Lower leg skin (tissue), 4 donors: Measurements from ENCODE around the gene NCKAP5. TPM values are rescaled to one million over a fixed set of nuclear protein-coding genes. Genes with fewer than 3 reads are reported as not detected.

ENCODE experiments used
- DNase-seq, 2 donors: peaks; one replicate each; pipeline ENCODE4 v3.0.0-alpha.2; 2019; ENCODE audit warnings: low spot score in 2 of 2
- H3K4me3 ChIP-seq: fragments of 200-600 bp; sonication (generic); 2 replicates; pipeline ENCODE4 v1.5.1; 2017; ENCODE audit warnings: mild to moderate bottlenecking, low read depth; ENCODE audit not compliant: poor library complexity, severe bottlenecking
- POLR2A ChIP-seq, 2 donors: fragments of 450-650 bp; IDR thresholded peaks; one replicate each; pipeline ENCODE4 v1.6.1; 2016 to 2017; ENCODE audit warnings: antibody characterized with exemption in 2 of 2, mild to moderate bottlenecking in 1 of 2, moderate library complexity in 1 of 2
- WGBS, 2 donors: methylation state at CpG; one replicate each; pipeline ENCODE4 v1.1.5; 2018; 5-methylcytosine and 5-hydroxymethylcytosine counted together
- intact Hi-C: fragments of 100-400 bp; cut with DNase I; formaldehyde crosslinking; loops from one replicate; pipeline ENCODE4 v1.15.0; 2023; ENCODE audit warnings: low total_unique reads
- total RNA-seq, 4 donors: library from RNA; depleted of rRNA; stranded (reverse); fragments of >200 nt; gene quantifications; one replicate each; pipeline ENCODE4 v1.1.0, GENCODE V29; 2016
- TF ChIP-seq, protein P1 (sequence below), 3 donors: fragments of 450-650 bp; IDR thresholded peaks; one replicate each; pipeline ENCODE4 v1.5.1; 2016; ENCODE audit warnings: antibody characterized with exemption in 3 of 3, mild to moderate bottlenecking in 3 of 3, moderate library complexity in 2 of 3

Gene NCKAP5
- total RNA-seq, 4 donors from 2014 or later, result 2.0 to 5.1 (median 3.6) TPM

DNA sequence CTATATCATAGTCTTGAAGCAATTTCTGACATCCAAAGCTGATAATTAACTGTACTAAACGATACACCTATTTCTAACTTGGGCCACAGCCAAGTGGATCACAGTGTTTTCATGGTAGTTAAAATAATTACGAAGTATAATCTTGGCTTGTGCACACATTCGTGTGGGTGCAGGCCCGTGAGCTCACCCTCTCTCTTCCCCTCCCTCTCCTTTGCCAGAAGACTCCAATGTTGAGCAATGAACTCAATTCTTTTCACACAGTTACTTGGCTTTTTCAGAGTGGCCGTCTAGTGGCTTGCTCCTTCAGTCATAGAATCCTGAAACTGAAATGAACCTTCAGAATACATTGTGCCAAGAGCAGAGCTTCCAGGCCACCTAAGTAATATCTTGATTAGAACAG lies 178.7 kb downstream of the NCKAP5 start:
- TF ChIP-seq, protein P1, sequence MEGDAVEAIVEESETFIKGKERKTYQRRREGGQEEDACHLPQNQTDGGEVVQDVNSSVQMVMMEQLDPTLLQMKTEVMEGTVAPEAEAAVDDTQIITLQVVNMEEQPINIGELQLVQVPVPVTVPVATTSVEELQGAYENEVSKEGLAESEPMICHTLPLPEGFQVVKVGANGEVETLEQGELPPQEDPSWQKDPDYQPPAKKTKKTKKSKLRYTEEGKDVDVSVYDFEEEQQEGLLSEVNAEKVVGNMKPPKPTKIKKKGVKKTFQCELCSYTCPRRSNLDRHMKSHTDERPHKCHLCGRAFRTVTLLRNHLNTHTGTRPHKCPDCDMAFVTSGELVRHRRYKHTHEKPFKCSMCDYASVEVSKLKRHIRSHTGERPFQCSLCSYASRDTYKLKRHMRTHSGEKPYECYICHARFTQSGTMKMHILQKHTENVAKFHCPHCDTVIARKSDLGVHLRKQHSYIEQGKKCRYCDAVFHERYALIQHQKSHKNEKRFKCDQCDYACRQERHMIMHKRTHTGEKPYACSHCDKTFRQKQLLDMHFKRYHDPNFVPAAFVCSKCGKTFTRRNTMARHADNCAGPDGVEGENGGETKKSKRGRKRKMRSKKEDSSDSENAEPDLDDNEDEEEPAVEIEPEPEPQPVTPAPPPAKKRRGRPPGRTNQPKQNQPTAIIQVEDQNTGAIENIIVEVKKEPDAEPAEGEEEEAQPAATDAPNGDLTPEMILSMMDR (IDR thresholded peaks at IDR 0.05), result no peak
- TF ChIP-seq POLR2A (IDR thresholded peaks at IDR 0.05), result no peak
- intact Hi-C loops, result no loop called here
- no peak overlapping the region for H3K4me3 ChIP-seq
- 45 to 57% methylated on average over 5 of the region's 5 CpGs for WGBS, 2 donors
- DNase-seq, result peak in 1 of 2 donors; percentile 49

DNA sequence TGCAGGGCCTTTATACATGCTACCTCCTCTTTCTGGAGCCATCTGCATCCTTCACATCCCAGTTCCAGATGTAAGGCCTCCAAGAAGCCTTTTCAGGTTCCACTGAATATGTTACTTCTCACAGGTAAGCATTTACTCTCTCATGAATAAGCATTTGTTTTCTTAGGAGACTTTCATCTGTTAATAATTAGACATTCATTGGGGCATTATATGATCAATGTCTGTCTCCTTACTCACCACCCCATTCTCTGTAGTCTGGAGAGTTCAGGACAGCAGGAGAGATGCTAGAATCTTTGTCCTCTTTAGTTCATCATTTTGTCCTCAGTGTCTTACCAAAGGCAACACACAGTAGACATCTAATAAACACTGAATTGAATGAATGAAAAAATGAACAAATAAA lies 185.7 kb downstream of the NCKAP5 start:
- H3K4me3 ChIP-seq, result no peak overlapping the region
- TF ChIP-seq, protein P1 (IDR thresholded peaks at IDR 0.05), result no peak
- no peak for TF ChIP-seq POLR2A (IDR thresholded peaks at IDR 0.05)
- DNase-seq, result no peak
- intact Hi-C loops, result no loop called here

DNA sequence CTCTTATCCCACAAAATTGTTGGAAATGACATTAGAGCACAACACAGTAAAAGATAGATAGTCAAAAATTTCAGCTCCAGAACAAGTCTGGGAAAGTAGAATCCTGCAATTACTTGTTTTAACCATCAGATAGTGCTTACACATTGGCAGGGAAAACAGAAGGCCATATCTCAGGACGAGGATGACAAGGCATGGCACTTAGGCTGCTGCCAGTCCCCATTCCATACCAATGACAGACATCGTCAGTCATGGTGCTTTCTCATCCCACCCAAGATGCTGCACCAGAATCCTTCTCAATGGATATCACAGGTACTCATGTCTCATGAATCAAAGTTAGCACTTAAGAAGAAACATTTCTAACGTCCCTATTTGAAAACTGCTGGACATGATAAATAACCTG lies 187.3 kb downstream of the NCKAP5 start:
- intact Hi-C loops, result no loop called here
- 47 to 56% methylated on average over 3 of the region's 3 CpGs for WGBS, 2 donors
- TF ChIP-seq, protein P1 (IDR thresholded peaks at IDR 0.05), result no peak
- TF ChIP-seq POLR2A (IDR thresholded peaks at IDR 0.05), result no peak
- no peak overlapping the region for H3K4me3 ChIP-seq
- no peak for DNase-seq

DNA sequence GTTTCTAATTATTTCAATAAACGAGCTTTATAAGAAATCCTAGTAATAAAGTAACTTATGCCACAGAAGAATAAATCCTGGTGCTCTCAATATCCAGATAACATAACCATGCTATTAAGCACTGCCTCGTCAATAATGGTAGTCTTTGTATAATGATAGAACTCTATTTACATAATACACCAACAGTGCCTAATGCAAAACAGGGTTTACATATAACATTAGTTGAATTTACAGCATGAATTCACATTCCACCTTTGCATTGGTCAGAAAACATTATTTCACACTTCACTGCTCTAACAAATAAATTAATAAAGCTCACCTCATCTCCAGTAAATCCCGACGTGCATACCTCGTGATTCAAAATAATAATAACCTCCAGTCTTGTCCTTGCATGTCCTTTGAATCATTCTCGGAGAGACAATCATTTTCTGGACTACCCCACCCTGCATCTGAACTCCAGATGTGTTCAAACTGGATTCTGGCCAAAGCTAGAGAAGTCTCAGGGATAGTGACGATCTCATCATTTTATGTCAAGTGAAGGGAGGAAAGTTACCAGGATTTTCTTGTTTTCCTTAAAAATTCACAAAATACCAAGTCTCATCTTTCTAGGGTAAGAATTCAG lies 189.2 kb downstream of the NCKAP5 start:
- DNase-seq, result peak in 1 of 2 donors; percentile 64
- no peak overlapping the region for H3K4me3 ChIP-seq
- 22 to 28% methylated on average over 7 of the region's 7 CpGs for WGBS, 2 donors
- TF ChIP-seq, protein P1 (IDR thresholded peaks at IDR 0.05), result no peak
- TF ChIP-seq POLR2A (IDR thresholded peaks at IDR 0.05), result no peak
- intact Hi-C loops, result no loop called here

DNA sequence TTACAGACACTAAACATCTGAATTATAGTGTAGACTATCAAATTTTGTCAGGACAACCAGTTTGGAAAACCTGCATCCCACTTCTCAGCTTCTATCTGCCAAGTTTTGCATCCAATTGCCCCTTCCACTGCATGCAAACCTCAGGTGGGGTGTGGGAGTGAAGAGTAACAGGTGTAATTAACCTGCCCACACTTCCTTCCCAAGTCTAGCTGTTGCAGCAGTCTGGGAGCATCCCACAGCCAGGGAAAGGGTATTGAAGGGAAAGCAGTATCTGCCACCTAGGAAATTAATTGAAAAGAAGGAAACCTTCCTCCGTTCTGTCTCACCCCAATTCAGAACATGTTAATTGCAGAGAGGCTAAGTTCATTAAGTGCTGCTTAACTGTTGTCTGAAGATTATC lies 189.9 kb downstream of the NCKAP5 start:
- intact Hi-C loops, result no loop called here
- TF ChIP-seq, protein P1 (IDR thresholded peaks at IDR 0.05), result no peak
- no peak for TF ChIP-seq POLR2A (IDR thresholded peaks at IDR 0.05)
- DNase-seq, result no peak
- no peak overlapping the region for H3K4me3 ChIP-seq
- 73 to 78% methylated on average over 1 of the region's 1 CpG for WGBS, 2 donors

DNA sequence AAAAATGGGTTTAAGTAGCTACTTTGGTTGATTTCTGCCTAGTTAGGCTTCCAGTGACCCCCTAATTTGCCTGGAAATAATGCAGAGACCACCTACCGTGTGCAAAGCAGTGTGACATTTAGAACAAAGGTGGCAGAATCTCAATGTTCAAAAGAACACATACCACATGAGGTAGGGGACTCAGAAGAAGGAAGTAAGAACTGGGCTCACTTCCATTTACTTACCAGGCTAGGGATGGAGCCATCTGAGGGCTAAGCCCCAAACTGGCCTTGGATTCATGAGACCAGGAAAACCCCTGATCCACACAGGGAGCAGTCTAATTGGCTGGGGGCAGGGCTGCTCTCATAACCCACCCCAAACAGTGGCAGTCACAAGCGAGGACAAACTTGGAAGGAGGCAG lies 190.7 kb downstream of the NCKAP5 start:
- H3K4me3 ChIP-seq, result no peak overlapping the region
- DNase-seq, result peak in 1 of 2 donors; percentile 68
- no peak for TF ChIP-seq POLR2A (IDR thresholded peaks at IDR 0.05)
- TF ChIP-seq, protein P1 (IDR thresholded peaks at IDR 0.05), result no peak
- intact Hi-C loops, result no loop called here
- 66 to 68% methylated on average over 2 of the region's 2 CpGs for WGBS, 2 donors
